Measurements from ENCODE around the gene PLEKHM3.

Gene PLEKHM3

DNA sequence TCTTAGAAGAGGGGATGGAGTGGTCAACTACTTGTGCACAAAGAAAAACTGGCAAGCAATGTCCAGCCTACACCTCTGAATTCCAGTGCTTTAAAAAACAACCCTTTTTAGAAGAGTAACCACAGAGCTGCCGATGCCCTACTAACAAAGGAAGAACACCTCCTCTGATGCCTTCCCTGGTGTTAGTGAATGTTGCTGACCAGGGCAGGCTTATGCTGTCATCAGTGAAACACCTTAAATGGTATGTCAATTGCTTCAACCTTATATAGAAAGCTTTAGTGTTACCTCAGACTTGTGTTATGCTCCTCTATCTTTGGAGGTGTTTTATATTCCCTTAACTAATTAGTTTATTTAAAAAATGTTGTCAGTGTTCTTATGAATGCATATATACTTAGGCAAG is 175.9 kb downstream of the PLEKHM3 start:
- DNase-seq (ENCODE audit: low spot score) = no peak

DNA sequence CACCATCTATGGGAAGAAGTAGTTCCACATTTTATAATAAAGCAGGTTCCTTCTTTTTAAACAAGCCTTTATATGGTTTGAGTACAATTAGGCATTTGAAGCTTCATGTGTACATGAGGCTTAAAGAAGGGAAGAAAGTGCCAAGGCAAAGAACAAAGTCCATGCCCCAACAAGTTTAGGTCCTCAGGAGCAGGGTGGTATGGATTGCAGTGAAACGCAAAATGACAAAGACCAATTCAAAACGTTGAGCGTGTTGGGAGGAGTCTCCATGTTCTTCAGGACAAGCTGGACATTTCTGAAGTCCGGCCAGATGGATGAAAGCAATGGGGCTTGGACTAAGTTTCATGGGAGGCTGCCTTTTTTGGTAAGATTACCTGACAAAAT is 176.8 kb downstream of the PLEKHM3 start:
- no peak for DNase-seq (ENCODE audit: low spot score)

DNA sequence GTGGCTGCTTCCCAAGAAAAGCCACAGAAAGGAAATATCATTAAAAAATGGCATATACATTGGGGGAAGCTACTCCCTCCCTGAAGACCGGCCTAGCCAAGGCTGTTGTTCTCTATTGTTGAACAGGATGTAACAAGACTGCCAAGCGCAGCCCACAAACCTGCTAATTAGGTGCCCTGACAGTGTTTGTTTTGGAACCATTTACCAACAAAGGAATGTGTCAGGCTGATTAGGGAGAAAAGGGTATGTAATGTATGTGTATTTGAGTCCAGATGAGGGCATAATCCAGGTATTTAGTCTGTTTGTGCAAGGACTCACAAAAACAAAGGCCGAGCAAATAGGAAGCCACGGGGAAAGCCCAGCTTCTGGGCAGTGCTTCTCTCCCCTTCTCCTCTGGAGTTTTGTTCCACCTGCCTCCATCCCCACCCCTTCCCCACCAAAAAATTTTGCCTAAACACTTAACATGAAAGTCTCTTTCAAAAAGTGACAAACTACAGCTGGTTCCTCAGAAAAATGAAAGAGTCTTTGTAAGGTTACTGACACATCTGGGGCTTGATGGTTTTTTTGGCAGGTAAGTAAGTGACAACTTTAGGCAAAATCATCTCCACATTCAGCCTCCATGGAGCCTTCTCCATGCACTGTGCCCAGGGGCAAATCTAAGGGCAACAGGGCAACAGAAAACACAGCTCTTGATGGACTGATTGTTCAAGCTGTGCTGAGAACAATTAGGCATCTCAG is 177.4 kb downstream of the PLEKHM3 start:
- DNase-seq (ENCODE audit: low spot score) = no peak

DNA sequence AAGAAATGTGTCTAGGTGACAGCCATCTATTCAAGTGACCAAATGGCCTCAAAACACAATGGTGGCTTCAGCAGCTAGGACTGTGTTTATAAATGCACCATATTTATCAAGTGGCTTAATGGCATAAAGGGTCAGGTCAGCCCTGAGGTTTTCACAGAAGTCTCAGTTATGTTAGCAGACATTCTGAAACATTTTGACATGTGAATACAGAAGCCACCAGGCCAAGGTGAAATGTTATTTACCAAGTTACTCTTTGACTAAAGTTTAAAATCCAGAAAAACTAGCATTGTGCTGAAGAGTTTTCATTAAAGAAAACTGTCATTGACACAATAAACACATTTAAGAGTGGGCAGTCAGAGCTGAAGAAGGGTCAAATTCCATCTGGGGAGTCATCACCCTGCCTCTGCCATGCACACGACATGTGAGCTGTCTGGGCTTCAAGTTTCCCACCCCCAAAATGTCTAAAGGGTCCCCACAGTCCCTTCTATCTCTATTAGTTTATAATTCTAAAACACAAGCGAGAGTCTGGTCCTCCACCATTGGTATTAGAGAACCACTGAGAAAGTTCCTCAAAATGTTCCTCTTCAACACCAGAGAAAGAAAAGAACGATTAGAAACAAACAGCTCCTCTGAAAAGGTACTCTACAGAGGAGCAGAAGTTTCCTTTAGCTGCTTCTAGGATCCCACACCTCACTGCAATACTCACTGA is 178.1 kb downstream of the PLEKHM3 start:
- no peak for DNase-seq (ENCODE audit: low spot score)

DNA sequence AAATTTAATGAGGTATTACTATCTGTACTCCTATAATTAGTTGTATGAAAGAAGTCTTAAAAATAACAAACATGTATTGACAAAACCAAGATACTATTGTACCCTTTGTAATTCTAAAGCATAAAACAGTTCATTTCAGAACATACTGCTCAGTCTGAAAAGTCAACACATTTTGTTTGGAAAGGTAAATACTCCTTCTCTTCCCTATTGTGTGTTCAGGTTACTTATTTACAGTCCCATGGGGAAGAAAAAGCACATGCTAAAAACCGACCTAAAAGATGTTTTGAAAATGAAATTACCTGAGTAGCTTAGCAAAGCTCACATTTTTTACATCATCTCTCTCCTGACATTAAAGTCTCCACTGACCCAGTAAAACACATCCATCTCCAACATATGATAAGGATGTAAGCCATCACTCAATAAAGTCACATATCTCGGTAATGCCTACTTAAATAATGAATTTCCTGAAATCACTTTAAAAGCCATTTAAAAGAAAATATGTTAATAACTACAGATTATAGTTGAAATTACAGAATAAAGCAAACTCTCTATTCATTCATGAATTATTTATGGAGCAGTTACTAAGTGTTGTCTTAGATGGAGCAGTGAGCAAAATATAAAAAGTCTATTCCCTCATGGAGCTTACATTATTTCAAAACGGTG is 180.0 kb downstream of the PLEKHM3 start:
- DNase-seq (ENCODE audit: low spot score) = no peak

DNA sequence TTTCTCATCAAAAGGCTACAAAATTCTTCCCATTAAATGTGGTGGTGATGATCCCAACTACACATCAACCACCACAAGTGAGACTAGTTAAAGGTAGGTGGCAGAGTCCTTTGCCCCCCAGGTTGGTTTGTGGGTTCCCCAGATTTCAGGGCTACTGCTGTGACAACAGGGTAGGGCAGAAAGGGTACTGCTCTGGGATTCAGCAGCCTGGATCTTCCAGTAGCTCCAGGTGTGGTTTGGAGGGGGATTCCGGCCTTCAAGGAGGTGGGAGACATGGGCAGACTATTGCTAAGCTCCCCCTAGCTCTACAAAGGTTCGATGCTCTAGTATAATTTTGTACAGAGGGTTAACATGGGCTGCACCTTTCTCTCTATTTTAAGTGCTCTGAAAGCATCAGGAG is 180.7 kb downstream of the PLEKHM3 start:
- DNase-seq (ENCODE audit: low spot score) = no peak

DNA sequence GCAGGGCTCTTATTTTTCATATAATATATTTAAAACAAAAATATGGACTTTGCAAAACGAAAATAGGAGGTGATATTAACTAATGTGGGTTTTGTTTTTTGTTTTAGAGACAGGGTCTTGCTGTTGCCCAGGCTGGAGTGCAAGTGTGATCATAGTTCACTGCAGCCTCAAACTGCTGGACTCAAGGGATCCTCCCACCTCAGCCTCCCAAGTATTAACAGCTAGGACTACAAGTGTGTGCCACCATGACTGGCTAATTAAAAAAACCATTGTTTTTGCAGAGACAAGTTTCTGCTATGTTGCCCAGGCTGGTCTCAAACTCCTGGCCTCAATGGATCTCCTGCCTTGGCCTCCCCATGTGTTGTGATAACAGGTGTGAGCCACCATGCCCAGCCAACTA is 185.2 kb downstream of the PLEKHM3 start:
- no peak for DNase-seq (ENCODE audit: low spot score)

DNA sequence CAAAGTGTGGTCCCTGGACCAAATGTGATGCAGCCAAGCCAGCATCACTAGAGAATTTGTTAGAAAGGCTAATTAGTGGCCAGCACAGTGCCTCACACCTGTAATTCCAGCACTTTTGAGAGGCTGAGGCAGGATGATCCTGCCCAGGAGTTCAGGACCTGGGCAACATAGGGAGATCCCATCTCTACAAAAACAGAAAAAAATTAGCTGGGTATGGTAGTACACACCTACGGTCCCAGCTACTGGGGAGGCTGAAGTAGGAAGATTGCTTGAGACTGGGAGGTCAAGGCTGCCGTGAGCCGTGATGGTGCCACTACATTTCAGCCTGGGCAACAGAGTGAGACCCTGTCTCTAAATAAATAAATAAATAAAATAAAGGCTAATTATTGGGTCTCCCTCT is 185.8 kb downstream of the PLEKHM3 start:
- DNase-seq (ENCODE audit: low spot score) = no peak

DNA sequence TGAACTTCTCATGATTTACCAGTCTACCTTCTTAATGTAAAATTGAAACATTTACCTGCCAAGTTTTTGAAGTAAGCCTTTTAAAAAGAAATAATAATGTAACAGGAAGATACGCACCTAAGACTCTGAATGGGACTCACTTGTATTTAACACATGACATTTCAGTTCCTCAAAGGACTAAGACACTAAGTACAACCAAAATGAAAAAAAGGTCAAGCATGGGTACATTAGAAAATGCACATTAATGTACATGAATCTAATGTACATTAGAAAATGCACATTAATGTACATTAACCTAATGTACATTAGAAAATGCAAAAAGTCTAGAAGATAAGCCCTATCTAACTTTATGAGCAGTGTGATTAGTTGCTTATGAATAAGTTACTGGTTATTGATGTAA is 186.3 kb downstream of the PLEKHM3 start:
- DNase-seq (ENCODE audit: low spot score) = no peak

DNA sequence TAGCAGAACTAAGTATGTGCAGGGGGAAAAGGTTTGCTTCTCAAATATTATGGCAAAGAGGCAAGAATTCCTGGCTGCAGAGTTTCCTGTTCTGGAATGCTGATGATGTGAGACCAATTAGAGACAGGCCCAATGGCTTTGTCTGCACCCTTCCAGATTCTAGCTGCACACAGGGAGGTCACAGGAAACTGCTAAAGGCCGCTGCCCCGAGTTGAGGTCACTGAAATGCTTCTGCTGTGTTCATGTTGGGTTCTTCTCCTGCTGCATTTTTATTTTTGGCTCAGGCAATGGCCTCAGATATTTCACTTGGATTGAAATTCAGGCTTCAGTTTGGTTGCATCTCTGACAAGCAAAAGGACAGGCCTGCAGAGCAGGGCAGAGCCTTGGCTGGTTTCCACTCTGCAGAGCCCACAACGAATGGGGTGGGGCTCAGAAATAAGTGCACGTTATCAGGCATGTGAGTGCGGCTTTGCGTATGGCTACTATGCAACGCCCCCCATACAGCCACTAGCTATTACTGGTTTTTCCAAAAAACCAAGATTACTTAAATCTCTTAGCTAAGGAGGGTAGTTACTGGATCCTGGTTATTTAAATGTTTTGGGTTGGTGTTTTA is 188.7 kb downstream of the PLEKHM3 start:
- DNase-seq (ENCODE audit: low spot score) = no peak

DNA sequence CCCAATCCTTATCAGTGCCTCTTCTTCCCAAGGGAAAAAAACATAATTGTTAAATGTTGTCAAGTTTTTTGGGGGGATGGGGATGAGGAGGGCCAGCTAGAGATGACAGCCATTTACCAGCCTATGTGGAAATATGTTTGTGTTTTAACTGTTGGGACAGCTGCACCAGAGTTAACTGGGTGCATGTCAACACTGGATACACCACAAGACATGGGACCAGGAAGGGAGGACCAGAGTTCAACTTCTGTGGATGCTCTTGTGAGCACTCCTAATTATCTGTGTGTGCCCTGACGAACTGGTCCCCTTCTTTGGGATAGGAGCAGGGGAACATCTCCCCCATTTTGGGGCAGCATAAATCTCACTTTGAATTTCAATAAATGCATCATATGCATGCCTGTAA is 189.5 kb downstream of the PLEKHM3 start:
- no peak for DNase-seq (ENCODE audit: low spot score)

DNA sequence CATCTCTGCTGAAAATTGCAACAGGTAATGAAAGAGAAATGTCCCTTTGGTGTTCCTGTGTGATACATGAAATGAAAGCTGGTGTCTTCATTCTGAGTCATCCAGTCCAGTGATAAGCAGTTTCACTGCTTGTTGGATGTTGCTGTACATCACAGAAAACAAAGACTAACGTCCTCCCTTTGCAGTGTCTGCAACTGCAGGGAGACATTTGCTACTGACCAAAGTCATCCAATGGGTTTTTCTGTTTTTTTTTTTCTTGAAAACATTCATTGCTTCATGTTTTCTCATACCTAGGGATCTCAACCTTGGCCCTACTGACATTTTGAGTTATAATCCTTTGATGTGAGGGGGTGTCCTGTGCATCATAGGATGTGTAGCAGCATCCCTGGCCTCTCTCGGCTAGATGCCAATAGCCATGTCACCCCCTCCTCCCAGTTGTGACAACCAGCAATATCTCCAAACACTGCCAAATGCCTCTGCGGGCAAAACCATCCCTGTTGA is 192.0 kb downstream of the PLEKHM3 start:
- no peak for DNase-seq (ENCODE audit: low spot score)

DNA sequence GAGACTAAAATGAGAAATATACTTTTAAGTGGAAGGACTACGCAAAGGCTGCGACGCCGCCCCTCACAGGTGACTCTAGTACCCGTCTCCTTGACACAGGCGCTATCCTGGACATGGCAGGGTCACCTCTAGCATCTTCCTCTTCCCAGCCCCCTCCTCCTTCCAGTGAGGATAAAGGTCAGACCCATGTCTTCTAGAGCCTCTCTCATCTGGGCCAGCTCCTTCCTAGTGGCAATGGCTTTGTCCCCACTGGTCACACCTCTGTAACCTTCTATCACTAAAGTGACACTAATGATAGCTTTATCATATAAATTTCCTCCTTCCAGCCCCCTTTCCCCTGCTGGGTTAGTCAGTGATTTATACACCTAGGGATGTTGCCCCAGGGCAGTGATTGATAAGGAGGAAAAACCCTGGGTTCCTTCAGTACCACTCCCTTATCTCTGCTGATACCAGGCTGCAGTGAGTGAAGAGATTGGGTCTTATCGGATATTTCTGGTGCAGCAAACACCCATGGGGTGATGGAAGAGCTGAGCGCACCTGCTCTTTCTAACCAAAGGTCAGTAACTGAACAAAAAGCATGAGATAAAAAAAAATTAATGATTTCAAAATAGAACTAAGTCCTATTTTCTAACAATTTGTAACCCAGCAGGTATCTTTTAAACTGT is 193.6 kb downstream of the PLEKHM3 start:
- no peak for DNase-seq (ENCODE audit: low spot score)

DNA sequence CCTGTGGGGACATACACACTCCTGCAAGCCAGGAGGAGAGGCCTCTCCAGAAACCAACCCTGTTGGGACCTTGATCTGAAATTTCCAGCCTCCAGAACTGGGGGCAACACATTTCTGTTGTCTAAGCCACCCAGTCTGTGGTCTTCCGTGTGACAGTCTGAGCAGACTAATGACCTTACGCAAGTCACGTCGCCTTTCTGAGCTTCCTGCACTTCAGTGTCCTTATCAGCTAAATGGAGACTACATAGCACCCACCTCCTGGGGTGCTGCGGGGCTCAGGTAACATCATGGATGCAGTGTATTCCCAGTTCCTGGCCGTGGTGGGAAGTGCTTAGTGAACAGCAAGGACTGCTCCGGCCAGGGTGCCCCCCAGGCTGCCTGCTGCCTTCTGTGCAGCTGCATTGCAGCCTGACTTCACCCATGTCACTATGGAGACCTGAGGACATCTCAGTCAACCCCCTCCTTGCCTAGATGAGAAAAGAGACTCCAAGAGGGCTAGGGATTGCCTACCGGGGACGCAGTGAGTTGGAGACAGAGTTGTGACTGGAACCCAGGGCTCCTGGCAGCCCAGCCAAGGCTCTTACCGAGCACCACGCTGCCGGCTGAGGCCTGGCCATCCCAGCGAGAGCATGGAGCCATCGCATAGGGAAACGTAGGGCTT is 194.4 kb downstream of the PLEKHM3 start:
- DNase-seq (ENCODE audit: low spot score) = no peak

DNA sequence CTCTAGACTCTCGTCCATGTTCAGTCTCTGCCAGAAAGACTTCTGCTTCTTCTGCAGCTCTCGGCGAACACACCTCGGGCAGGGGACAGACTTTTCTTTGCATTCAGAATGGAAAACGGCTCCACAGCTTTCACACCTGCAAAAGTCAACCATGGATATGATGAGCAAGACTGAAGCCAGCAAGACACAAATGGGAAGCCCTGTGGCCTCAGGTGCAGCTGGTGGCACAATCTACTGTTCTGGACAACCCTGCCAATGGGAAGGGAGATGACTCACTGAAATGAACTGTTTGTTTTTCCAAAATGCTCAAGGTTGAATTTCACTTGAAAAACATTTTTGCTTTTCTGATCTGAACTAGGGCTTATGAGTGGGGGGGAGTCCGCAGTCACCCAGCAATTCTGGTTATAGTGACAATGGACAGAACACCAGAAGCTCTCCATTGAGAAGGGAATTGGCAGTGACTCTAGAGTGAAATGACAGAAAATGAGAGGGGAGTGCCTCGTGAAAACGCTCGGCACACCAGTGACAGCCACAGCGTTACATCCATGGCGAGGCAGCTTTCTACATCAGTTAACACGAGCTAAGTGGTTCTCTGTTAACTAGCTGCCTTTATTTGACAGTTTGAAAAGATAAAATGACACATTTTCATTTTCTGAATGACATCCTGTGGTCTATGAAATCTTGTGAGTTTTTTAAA is 196.8 kb downstream of the PLEKHM3 start:
- DNase-seq (ENCODE audit: low spot score) = no peak

DNA sequence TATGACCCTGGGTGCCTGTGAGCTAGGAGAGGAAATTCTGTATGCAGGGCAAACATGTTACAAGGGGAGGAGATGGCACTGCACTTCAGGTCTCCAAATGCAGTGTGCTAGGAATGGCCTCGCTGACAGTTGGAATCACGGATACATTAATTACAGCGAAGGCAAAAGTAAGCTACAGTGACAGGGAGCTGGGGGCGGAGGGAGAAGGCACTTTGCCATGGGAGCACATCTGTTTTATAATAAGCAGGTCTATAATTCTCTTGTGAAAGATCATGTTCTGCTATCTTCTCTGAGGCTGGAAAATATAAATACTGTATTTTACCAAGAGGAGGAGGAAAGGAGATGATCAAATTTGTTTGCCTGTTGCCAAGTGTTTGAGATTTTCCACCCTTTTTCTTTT is 199.3 kb downstream of the PLEKHM3 start:
- DNase-seq (ENCODE audit: low spot score) = no peak

DNA sequence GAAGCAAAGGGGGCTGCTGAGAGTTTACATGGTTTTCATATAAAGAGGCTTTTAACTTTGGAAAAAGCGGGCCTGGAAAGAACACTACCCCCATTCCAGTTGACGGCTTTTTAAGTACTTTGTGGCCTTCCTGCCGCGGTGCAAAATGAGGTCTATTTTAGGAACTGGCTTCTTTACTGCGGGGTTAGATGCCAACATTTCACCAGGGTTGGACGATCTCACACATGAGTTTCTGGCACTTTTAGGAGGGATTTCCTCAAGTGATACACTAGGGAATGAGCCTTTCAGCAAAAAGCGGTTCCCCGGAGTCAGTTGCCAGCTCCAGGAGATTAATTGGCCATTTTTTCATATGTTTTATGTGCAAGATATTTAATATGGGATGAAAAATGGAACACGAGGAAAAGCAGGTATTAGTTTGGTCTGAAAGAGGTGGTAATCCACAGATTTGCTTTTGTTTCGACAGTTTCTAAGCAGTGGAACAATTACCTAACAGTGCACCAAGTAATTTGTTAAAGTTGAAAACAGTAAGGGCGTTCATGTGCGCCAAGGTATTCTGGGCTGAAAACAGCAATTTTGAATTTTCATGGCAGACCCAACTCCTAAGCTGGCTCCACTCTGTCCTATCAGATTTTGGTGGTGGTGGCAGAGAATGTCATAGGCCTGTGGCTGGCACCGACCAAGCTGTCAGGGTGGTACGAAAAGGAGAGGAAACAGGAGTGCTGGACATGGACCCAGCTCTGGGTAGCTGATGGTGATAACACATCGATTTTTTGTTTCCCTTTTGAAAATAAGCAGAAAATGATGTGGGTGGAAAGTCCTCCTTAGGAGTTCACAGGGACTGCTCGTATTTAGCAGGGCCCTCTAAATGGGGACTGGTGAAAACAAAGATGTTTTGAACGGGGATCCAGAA is 200.0 kb downstream of the PLEKHM3 start:
- DNase-seq (ENCODE audit: low spot score) = no peak

DNA sequence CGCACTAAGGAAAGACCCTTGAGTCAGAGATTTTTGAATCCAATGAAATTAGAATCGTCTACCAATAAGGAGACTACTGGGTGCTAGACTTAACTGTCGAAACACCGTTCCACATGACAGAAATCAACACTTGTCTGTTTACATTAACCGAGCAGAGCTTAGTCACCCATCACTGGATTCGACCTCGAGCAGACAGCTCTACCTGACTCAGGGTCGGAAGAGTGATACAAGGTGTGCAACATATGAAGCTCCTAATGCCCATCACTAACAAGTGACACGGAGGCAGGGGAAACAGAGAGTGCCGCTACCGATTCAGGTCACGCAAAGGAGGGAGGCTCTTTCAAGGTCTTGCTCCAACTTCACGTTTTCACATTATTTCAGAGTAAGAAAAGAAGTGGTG is 201.5 kb downstream of the PLEKHM3 start:
- no peak for DNase-seq (ENCODE audit: low spot score)

DNA sequence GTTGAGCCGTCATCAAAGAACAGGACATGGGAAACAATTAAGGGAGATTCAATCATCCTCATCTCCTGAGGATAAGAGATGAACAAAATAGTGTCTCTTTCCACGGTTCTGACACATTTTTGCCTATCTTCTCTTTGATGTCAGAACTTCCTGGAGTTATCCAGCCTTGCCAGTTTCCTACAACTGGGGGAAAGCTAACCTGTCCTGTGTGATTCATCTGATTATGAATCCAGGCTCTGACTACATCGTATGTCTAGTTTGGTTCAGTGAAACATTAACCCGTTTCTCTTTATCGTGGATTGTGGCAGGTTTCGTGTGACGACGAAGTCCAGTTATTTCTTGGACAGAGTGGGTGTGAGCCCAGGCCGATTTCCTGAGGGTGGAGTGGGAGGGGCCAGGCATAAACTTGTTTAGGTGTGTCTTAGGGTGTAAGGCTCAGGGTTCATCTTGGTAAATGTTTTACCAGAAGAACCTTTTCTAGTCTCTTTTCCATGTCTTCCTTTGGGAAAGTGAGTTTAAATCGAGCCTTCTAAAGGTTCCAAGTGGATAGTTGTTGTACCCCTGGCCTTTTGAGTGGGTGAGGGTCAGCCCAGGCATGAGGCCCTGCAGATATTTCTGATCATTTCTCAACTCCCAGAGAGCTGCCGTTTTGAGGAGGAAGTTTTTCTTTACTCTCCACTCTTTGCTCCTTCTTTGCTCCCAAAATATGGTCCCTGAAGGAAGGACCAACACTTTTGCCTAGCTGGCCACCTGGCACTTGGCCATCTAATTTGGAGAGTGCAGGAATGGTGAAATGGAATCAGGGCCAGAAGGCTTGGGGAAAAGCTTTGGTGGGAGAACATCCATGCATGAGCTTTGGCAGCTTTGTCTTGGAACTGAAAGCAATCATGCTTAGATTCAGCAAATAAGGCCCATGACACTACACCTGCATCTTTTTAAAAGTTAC is 205.2 kb downstream of the PLEKHM3 start:
- DNase-seq (ENCODE audit: low spot score) = no peak

Data from CD4-positive, alpha-beta T cell treated with Interleukin-15 for 4 hours (primary cell).